ENCODE results near the gene MRPS34.

DNA sequence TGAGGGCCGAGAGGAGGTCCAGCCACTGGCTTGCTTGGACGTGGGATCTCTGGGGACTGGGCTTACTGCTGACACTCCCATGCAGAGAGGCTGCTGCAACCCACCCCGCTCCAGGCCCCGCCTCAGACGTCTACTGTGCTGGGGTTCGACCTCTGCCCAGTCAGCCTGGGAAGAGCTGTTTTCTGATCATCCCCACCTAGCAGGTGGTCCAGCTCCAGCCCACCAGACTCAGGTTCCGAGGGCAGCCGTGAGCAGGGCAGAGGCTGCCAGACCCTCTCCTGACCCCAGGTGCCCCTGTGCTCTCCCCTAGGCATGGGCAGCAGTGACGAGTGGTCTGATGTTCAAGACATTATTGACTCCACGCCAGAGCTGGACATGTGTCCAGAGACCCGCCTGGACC, 25.0 kb downstream of the MRPS34 start:
- TF ChIP-seq, protein P1, sequence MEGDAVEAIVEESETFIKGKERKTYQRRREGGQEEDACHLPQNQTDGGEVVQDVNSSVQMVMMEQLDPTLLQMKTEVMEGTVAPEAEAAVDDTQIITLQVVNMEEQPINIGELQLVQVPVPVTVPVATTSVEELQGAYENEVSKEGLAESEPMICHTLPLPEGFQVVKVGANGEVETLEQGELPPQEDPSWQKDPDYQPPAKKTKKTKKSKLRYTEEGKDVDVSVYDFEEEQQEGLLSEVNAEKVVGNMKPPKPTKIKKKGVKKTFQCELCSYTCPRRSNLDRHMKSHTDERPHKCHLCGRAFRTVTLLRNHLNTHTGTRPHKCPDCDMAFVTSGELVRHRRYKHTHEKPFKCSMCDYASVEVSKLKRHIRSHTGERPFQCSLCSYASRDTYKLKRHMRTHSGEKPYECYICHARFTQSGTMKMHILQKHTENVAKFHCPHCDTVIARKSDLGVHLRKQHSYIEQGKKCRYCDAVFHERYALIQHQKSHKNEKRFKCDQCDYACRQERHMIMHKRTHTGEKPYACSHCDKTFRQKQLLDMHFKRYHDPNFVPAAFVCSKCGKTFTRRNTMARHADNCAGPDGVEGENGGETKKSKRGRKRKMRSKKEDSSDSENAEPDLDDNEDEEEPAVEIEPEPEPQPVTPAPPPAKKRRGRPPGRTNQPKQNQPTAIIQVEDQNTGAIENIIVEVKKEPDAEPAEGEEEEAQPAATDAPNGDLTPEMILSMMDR (IDR thresholded peaks at IDR 0.05; ENCODE audit: low read length): no peak
- TF ChIP-seq EZH2 (IDR thresholded peaks at IDR 0.05; ENCODE audit: borderline replicate concordance, low read length): no peak

Data from OCI-LY1 (cell line).